ENCODE data around the gene RPS24. TPM values are rescaled to one million over a fixed set of nuclear protein-coding genes. Genes with fewer than 3 reads are reported as not detected.

The RPS24 gene
- total RNA-seq, 1 donor from 2014 or later = 1,836 TPM

GRCh38 chr10:78038105-78038504 lies 4.4 kb downstream of the RPS24 start:
- Mint-ChIP-seq H3K4me1 (ENCODE audit: unreplicated experiment) (peaks cover 65% of the 10 kb centered on the region), H3K4me3 (peak overlapping the region; percentile 58), H3K27me3 (no peaks in the 10 kb centered on the region), H3K36me3 (peaks cover 57% of the 10 kb centered on the region), H3K9me3 (no peaks in the 10 kb centered on the region), H3K27ac (no peak overlapping the region)
- DNase-seq (ENCODE audit: extremely low spot score, unreplicated experiment) = no peak
- TF ChIP-seq CTCF (conservative IDR thresholded peaks at IDR 0.05) = no peak

GRCh38 chr10:78038791-78039547 lies 5.3 kb downstream of the RPS24 start:
- no peak overlapping the region for H3K27ac Mint-ChIP-seq
- no peak overlapping the region for H3K4me3 Mint-ChIP-seq
- no peaks in the 10 kb centered on the region for H3K9me3 Mint-ChIP-seq
- peaks cover 57% of the 10 kb centered on the region for H3K36me3 Mint-ChIP-seq
- DNase-seq (ENCODE audit: extremely low spot score, unreplicated experiment) = no peak
- H3K4me1 Mint-ChIP-seq (ENCODE audit: unreplicated experiment) = peaks cover 72% of the 10 kb centered on the region
- TF ChIP-seq CTCF (conservative IDR thresholded peaks at IDR 0.05) = no peak
- no peaks in the 10 kb centered on the region for H3K27me3 Mint-ChIP-seq

DNA sequence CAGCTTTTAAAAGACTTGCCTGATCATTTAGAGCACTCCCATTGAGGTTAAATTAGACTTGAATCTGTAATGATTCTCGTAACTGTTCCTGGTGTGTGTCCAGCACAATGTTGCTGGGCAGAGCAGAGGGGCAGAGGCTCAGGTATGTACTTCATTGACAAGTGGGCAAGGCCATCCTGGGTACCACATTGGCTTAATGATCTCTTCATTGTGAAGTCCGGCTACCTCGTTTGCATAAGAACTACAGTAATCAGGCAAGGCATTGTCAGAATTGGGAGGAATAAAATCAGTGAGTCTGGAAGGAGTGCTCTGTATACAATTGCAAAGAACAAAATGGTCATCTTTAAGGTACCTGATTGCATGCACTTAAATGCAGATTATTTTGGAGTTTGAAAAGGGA lies 6.1 kb downstream of the RPS24 start:
- peaks cover 77% of the 10 kb centered on the region for H3K4me1 Mint-ChIP-seq (ENCODE audit: unreplicated experiment)
- DNase-seq (ENCODE audit: extremely low spot score, unreplicated experiment) = no peak
- no peak overlapping the region for H3K4me3 Mint-ChIP-seq
- peaks cover 57% of the 10 kb centered on the region for H3K36me3 Mint-ChIP-seq
- no peaks in the 10 kb centered on the region for H3K27me3 Mint-ChIP-seq
- H3K9me3 Mint-ChIP-seq = no peaks in the 10 kb centered on the region
- no peak for TF ChIP-seq CTCF (conservative IDR thresholded peaks at IDR 0.05)
- H3K27ac Mint-ChIP-seq = no peak overlapping the region

DNA sequence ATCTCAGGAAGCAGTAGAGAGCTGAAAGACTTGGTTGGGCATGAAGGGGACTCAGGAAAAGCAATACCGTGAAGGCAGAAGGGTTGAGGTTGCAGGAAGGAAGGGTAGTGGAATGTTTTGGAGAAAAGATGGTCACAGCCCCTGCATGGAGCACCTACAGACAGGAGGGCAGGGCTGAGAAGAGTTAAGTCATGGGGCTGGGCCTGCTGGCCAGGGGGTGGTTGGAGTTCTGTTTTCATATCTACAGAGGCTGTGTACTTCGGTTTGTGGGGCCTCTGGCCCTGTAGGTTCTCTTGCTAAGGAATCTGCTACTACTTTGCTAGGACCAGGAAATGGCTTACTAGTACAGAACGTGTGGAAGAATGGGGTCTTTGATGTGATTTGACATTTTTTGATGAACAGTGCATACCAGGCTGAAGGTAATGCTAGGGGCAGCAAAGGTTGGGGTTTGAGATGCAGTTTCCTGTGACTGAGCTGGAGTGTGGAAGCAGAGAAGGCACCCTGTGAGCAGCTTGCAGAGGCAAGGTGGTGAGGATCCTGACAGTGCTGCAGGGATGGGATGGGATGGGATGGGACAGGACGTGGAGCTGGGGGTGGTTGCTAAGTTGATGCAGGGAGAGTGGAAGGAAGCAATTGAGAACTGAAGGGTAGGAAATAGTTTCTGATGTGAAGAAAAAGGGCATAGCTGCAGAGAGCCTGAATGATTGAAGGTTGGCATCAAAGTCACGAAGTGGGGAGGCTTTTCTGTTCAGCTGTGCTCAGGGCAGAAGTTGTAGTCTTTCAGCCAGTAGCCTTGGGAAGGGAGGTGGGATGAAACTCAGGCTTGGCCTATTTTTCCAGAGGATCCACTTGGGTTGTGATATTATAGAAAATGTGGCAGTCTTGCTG lies 7.8 kb downstream of the RPS24 start:
- Mint-ChIP-seq H3K4me1 (ENCODE audit: unreplicated experiment) (peaks cover 65% of the 10 kb centered on the region), H3K9me3 (no peaks in the 10 kb centered on the region), H3K27ac (peak overlapping the region; percentile 52), H3K27me3 (no peaks in the 10 kb centered on the region), H3K4me3 (no peak overlapping the region), H3K36me3 (peaks cover 46% of the 10 kb centered on the region)
- TF ChIP-seq CTCF (conservative IDR thresholded peaks at IDR 0.05) = no peak
- no peak for DNase-seq (ENCODE audit: extremely low spot score, unreplicated experiment)

- no peak overlapping the region for H3K4me3 Mint-ChIP-seq
- H3K4me1 Mint-ChIP-seq (ENCODE audit: unreplicated experiment) = peaks cover 59% of the 10 kb centered on the region
- no peaks in the 10 kb centered on the region for H3K9me3 Mint-ChIP-seq
- H3K27me3 Mint-ChIP-seq = no peaks in the 10 kb centered on the region
- H3K36me3 Mint-ChIP-seq = peaks cover 38% of the 10 kb centered on the region
- TF ChIP-seq CTCF (conservative IDR thresholded peaks at IDR 0.05) = no peak
- H3K27ac Mint-ChIP-seq = no peak overlapping the region
- DNase-seq (ENCODE audit: extremely low spot score, unreplicated experiment) = no peak
These were observed 8.5 kb downstream of the RPS24 start for GRCh38 chr10:78042058-78042751.
